GM03348 (cell line): ENCODE results near the gene PDE2A.

Experiments used
- DNase-seq: peaks from one replicate; pipeline ENCODE4 v3.0.0; 2012; ENCODE audit warnings: low spot score

Gene PDE2A

GRCh38 chr11:72613977-72614376 lies 60.2 kb downstream of the PDE2A start:
- no peak for DNase-seq

- DNase-seq: no peak
Observed at GRCh38 chr11:72613450-72613849, 60.8 kb downstream of the PDE2A start.

GRCh38 chr11:72609476-72609875 lies 64.7 kb downstream of the PDE2A start:
- no peak for DNase-seq

- peak; percentile 62 for DNase-seq
Observed at GRCh38 chr11:72609045-72609444, 65.2 kb downstream of the PDE2A start.

GRCh38 chr11:72607496-72607895 lies 66.7 kb downstream of the PDE2A start:
- DNase-seq: no peak

GRCh38 chr11:72606748-72607468 lies 67.3 kb downstream of the PDE2A start:
- DNase-seq: no peak

- peak; percentile 50 for DNase-seq
Observed at GRCh38 chr11:72605973-72606747, 68.1 kb downstream of the PDE2A start.

- DNase-seq: no peak
Observed at GRCh38 chr11:72604256-72604655, 70.0 kb downstream of the PDE2A start.

- DNase-seq: no peak
Observed at GRCh38 chr11:72602250-72602904, 71.8 kb downstream of the PDE2A start.

GRCh38 chr11:72600557-72600956 lies 73.7 kb downstream of the PDE2A start:
- no peak for DNase-seq

- no peak for DNase-seq
Observed at GRCh38 chr11:72599325-72600117, 74.7 kb downstream of the PDE2A start.

- DNase-seq: peak; percentile 71
Observed at GRCh38 chr11:72598906-72599305, 75.3 kb downstream of the PDE2A start.

GRCh38 chr11:72598466-72598865 lies 75.8 kb downstream of the PDE2A start:
- no peak for DNase-seq

- DNase-seq: no peak
Observed at GRCh38 chr11:72597721-72598120, 76.5 kb downstream of the PDE2A start.

GRCh38 chr11:72595292-72595684 lies 78.9 kb downstream of the PDE2A start:
- DNase-seq: no peak

- DNase-seq: no peak
Observed at GRCh38 chr11:72594493-72595291, 79.5 kb downstream of the PDE2A start.

GRCh38 chr11:72592698-72593495 lies 81.3 kb downstream of the PDE2A start:
- DNase-seq: no peak

GRCh38 chr11:72591785-72592502 lies 82.3 kb downstream of the PDE2A start:
- no peak for DNase-seq

GRCh38 chr11:72591023-72591422 lies 83.2 kb downstream of the PDE2A start:
- no peak for DNase-seq
